Measurements from ENCODE around the gene FAAH. TPM values are rescaled to one million over a fixed set of nuclear protein-coding genes. Genes with fewer than 3 reads are reported as not detected.

FAAH gene
- polyA plus RNA-seq, 10 donors = 9.2 to 20.5 (median 14.5) TPM

GRCh38 chr1:46449223-46450159 is 55.4 kb downstream of the FAAH start:
- DNase-seq = no peak

DNA sequence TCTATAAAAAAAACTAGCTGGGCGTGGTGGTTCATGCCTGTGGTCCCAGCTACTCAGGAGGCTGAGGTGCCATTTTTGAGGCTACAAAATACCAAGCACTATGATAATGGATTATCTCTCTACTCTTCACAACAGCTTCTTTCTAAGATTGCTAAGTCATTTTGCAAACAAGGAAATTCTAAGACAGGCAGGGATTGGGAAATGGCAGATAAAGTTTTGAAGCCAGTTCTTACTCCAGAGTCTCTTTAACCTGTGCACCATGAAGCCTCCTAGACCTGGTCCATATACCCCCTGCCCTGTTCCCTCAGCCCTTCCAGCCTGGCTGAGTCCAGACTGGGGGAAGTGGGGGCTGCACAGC is 56.0 kb downstream of the FAAH start:
- no peak for DNase-seq

DNA sequence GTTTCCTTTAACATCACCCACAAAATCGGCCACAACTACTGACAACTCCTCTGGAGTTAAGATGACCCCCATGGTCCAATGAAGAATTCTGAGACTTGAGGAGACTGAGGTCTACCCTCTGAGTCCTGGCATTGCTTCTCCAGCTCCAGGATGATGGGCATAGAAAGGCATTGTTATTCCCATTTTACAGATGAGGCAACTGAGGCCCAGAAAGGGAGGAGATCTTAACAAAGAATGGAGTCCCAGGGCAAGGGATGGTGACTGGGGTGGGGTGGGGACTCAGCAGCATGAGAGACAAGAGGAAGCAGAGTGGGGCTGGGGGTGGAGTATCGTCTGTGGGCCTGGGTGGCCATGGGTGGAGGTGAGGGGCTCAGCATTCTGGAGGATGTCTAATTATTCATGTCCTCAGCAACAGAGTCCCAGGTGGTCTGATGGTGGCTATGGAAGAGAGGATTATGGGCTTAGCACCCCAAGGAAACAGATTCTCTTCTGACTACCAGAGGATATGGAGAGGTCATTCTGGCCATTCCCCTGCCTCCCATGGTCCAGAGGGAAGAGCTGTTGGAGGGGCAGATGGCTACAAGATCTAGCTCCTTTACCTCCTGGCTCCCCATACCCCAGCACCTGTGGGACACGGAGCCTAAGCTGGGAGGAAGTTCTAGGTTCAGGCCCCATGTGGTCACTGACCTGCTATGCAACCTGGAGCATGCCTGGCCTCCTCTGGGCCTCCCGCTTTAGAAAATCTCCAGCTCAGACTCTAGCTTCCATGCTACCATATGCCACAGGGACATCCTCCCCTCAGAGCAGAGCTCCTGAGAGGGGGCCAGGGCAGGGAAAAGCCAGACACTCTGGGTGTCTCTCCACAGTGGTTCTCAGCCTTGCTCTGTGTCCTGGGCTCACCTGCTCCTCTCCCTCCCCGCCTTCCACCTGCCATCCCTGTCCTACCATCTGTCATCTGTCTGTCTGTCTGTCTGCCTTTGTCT is 58.1 kb downstream of the FAAH start:
- DNase-seq = no peak

GRCh38 chr1:46452931-46453325 is 58.8 kb downstream of the FAAH start:
- DNase-seq = no peak

DNA sequence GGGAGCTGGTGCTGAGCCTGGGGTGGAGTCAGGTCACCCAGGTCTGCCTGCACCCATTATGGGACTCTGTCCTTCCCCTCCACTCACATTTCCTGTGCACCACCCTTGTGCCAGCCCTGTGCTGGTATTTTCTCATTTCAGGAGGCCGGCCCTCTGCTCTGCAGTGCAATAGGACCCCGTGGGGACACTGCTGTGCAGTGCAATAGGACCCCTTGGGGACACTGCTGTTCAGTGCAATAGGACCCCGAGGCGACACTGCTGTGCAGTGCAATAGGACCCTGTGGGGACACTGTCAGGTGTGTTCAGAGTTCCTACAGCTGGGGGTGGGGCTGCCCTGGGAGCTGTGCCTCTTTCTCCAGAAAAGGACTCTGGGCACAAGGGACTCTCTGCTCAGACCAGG is 59.3 kb downstream of the FAAH start:
- DNase-seq = no peak

- DNase-seq = no peak
Measured at GRCh38 chr1:46455951-46456350, 61.8 kb downstream of the FAAH start.

GRCh38 chr1:46456411-46456963 is 62.4 kb downstream of the FAAH start:
- no peak for DNase-seq

GRCh38 chr1:46457178-46457577 is 63.1 kb downstream of the FAAH start:
- no peak for DNase-seq

DNA sequence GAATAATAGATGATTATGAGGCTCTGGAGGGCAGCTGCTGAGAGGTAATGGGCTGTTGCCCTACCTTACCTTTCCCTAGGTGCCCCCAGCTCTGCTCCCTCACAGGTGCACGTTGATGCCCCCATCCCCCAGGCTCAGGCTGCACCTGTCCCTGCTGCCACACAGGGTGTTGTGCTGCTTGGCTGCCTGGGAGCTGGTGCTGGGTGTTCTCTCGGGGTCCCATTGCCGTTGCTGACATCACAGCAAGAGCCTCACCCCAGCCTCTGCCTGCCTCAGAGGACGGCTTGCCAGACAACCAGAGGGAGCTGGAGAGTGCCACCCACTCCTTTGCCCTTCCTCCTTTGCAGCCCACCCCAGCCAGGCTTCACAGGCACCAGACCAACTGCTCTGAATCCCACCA is 64.1 kb downstream of the FAAH start:
- DNase-seq = no peak

DNA sequence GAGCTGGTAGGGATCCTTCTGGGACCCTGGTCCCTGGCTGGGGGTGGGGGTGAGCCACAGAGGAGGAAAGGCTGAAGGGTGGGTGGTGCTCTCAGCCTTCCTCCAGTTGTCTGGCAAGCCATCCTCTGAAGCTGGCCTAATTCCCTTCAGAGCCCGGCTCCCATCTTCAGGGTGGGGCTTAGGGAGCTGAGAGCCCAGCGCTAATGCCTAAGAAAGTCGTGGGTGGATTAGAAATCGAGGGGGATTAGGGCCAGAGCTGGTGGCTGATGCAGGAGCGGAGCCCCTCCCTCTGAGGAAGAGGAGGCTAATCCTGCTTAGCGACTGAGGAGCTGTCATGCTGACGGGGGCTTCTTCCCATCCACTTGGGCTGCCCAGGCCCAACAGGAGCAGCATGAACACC is 64.7 kb downstream of the FAAH start:
- no peak for DNase-seq

DNA sequence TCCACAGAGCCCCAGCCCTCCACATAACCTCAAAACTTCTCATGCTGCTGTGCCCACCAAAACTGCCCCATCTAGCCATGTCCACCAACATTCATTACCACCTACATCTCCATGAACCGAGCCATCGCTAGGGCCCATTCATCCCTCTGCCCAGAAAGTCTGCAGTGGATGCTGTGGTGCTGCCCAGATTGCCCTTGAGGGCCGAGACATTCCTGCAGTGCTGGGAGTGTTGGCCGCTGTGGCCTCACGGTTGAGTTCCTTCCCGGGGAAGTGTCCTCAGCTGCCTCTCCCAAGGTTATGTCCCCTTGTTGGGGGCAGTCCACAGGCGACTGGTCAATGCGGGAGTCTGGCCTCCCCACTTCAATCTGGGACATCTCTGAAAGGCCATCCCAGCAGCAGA is 65.2 kb downstream of the FAAH start:
- no peak for DNase-seq

DNA sequence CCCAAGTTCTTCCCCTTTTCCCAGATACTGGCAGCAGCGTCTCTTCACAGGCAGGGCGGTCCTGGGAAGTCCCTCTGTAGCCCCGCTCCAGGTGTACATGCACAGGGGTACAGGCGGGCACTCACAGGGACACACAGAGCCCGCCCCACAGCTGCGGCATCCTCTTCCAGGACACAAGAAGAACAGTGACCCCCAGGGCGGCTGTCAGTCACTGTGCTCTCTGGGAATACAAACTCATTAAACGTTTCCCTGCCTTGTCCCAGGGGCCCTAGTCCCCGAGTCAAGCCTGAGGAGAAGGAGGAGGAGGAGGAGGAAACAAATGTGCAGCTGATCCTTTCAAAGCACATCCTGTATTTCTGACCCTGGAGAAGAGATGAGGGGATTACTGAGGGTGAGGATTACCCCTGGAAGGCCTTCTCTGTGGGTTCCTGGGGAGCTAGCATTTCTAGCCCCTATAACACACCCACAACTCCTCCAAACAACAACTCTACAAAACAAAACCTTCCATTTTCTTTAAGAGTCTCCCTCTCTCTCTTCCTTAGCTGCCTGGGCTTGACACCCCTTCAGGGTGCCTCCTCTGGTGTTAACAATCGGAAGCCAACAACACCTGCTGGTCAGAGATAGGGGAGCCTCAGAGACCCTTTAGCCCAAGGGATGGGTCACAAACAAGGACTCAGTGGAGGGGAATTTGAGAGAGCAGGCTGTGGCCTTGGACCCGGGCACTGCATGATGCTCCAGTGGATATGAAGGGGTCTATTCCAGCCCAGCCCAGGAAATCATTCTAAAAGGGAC is 67.1 kb downstream of the FAAH start:
- no peak for DNase-seq

DNA sequence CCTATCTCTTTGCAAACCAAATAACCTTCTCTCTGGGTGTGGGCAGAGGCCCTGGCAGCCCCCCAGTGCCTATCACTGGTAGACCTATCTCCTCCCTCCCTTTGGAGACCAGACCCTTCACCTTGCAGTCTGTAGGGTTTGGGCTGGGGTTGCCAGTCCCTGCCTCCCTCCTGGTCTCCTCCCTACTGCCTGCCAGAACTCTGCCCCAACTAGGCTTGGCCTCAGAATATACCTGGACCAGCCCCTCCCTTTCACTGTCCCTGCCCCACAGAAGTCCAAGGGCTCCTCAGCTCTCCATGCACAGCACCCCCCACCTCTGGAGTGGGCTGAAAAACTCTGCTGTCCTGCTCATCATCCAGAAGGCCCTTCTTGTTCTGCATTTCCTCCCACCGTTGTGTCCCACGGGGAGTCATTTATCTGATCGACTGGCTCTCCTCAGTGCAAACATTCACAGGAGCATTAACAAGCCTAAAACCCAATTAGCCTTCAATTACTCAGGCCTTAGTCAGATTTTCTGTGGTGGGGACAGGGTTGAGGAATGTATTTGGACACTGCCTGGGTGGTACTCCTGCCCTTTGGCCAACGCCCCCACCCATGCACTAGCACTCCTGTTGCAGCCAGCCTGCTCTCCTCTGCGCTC is 67.8 kb downstream of the FAAH start:
- DNase-seq = no peak

Other genes with a start within 250 kb of the FAAH start
- gene TSPAN1, start 219.2 kb upstream of the FAAH start, polyA plus RNA-seq (ENCODE audit: insufficient read length in 10 of 10) = under 1 TPM in 9 of 10 donors, not detected in 1; 0.12 to 0.87 (median 0.52) TPM
- gene P3R3URF, start 217.8 kb upstream of the FAAH start, polyA plus RNA-seq (ENCODE audit: insufficient read length in 10 of 10) = not detected
- 10 to 100 TPM; 44.3 to 60.8 (median 50.9) TPM for gene POMGNT1, start 195.9 kb upstream of the FAAH start, polyA plus RNA-seq (ENCODE audit: insufficient read length in 10 of 10)
- gene LURAP1, start 191.0 kb upstream of the FAAH start, polyA plus RNA-seq (ENCODE audit: insufficient read length in 10 of 10) = 1 to 10 TPM in 6 of 10 donors, under 1 TPM in 4; 0.78 to 1.4 (median 1.0) TPM
- gene RAD54L, start 146.6 kb upstream of the FAAH start, polyA plus RNA-seq (ENCODE audit: insufficient read length in 10 of 10) = 1 to 10 TPM; 3.5 to 9.6 (median 5.8) TPM
- gene LRRC41, start 90.7 kb upstream of the FAAH start, polyA plus RNA-seq (ENCODE audit: insufficient read length in 10 of 10) = 10 to 100 TPM; 52.6 to 61.8 (median 56.1) TPM
- gene UQCRH, start 90.6 kb upstream of the FAAH start, polyA plus RNA-seq (ENCODE audit: insufficient read length in 10 of 10) = 100 to 1,000 TPM; 247 to 353 (median 282) TPM
- gene NSUN4, start 53.5 kb upstream of the FAAH start, polyA plus RNA-seq (ENCODE audit: insufficient read length in 10 of 10) = 10 to 100 TPM; 11.0 to 15.6 (median 13.1) TPM
- under 1 TPM in 1 of 10 donors, not detected in 9; 0.11 TPM for gene DMBX1, start 95.5 kb downstream of the FAAH start, polyA plus RNA-seq (ENCODE audit: insufficient read length in 10 of 10)
- gene KNCN, start 157.3 kb downstream of the FAAH start, polyA plus RNA-seq (ENCODE audit: insufficient read length in 10 of 10) = not detected
- gene MKNK1, start 210.0 kb downstream of the FAAH start, polyA plus RNA-seq (ENCODE audit: insufficient read length in 10 of 10) = 10 to 100 TPM; 19.3 to 42.8 (median 25.2) TPM
- 10 to 100 TPM; 11.5 to 15.7 (median 12.7) TPM for gene MOB3C, start 222.5 kb downstream of the FAAH start, polyA plus RNA-seq (ENCODE audit: insufficient read length in 10 of 10)